Skeletal muscle tissue (tissue), 4 donors: ENCODE results near the gene PHC1. TPM values are rescaled to one million over a fixed set of nuclear protein-coding genes. Genes with fewer than 3 reads are reported as not detected.
"Not testable (repeated sequence)": the region's sequence is repeated elsewhere in the genome, so short reads cannot be mapped to it uniquely, and the experiment has no call there.

Experiments
- H3K27ac ChIP-seq: one replicate; pipeline ENCODE4 v1.7.0; 2013; ENCODE audit warnings: mild to moderate bottlenecking, low read depth, low read length, inconsistent platforms
- H3K27me3 ChIP-seq, 3 donors: one replicate each; pipeline ENCODE4 v1.7.0; 2013; ENCODE audit warnings: low read length in 3 of 3; ENCODE audit not compliant: control insufficient read depth in 3 of 3, insufficient read depth in 3 of 3
- H3K36me3 ChIP-seq, 3 donors: one replicate each; pipeline ENCODE4 v1.7.0; 2013; ENCODE audit warnings: low read length in 3 of 3; ENCODE audit not compliant: control insufficient read depth in 3 of 3, insufficient read depth in 3 of 3
- H3K4me1 ChIP-seq, 3 donors: one replicate each; pipeline ENCODE4 v1.7.0; 2013; ENCODE audit warnings: low read length in 3 of 3, mild to moderate bottlenecking in 3 of 3; ENCODE audit not compliant: control insufficient read depth in 3 of 3, insufficient read depth in 3 of 3
- H3K4me3 ChIP-seq, 3 donors: one replicate each; pipeline ENCODE4 v1.7.0; 2013; ENCODE audit warnings: low read length in 3 of 3
- H3K9ac ChIP-seq, 3 donors: one replicate each; pipeline ENCODE4 v1.7.0; 2013; ENCODE audit warnings: low read length in 3 of 3, mild to moderate bottlenecking in 3 of 3, moderate library complexity in 2 of 3, low read depth in 1 of 3
- H3K9me3 ChIP-seq, 3 donors: one replicate each; pipeline ENCODE4 v1.7.0; 2013; ENCODE audit warnings: low read length in 3 of 3; ENCODE audit not compliant: control insufficient read depth in 3 of 3
- total RNA-seq: library from RNA; depleted of rRNA; stranded (reverse); fragments of >200 nt; gene quantifications from one replicate; pipeline ENCODE4 v1.2.3, GENCODE V29; 2014
- donor health status: Osteomylitis.

PHC1 gene
- total RNA-seq, 1 donor from 2014 or later: 15.1 TPM

GRCh38 chr12:8907513-8907912, 6.8 kb upstream of the PHC1 start:
- Histone ChIP-seq H3K9ac (no peak overlapping the region), H3K36me3 (no peaks in the 10 kb centered on the region), H3K9me3 (no peaks in the 10 kb centered on the region), H3K27ac (no peak overlapping the region), H3K27me3 (no peaks in the 10 kb centered on the region), H3K4me3 (no peak overlapping the region), H3K4me1 (no peaks in the 10 kb centered on the region)

GRCh38 chr12:8909752-8910151, 4.6 kb upstream of the PHC1 start:
- Histone ChIP-seq H3K9ac (no peak overlapping the region), H3K4me3 (no peak overlapping the region), H3K27me3 (no peaks in the 10 kb centered on the region), H3K36me3 (no peaks in the 10 kb centered on the region), H3K27ac (no peak overlapping the region), H3K9me3 (no peaks in the 10 kb centered on the region), H3K4me1 (peaks cover 6 to 10% (median 8%) of the 10 kb centered on the region in 3 donors)

GRCh38 chr12:8911606-8912268, 2.6 kb upstream of the PHC1 start:
- Histone ChIP-seq H3K9ac (no peak overlapping the region), H3K27me3 (no peaks in the 10 kb centered on the region), H3K36me3 (no peaks in the 10 kb centered on the region), H3K4me3 (no peak overlapping the region), H3K9me3 (no peaks in the 10 kb centered on the region), H3K27ac (no peak overlapping the region), H3K4me1 (peaks cover 12 to 18% (median 17%) of the 10 kb centered on the region in 3 donors)

- peaks cover 12 to 18% (median 17%) of the 10 kb centered on the region in 3 donors for H3K4me1 ChIP-seq
- H3K27me3 ChIP-seq: no peaks in the 10 kb centered on the region
- H3K4me3 ChIP-seq: no peak overlapping the region
- no peak overlapping the region for H3K9ac ChIP-seq
- H3K36me3 ChIP-seq: no peaks in the 10 kb centered on the region
- H3K27ac ChIP-seq: no peak overlapping the region
- no peaks in the 10 kb centered on the region for H3K9me3 ChIP-seq
Measured at GRCh38 chr12:8912914-8913313, 1.4 kb upstream of the PHC1 start.

GRCh38 chr12:8913702-8914032, 642 bp upstream of the PHC1 start:
- no peaks in the 10 kb centered on the region for H3K9me3 ChIP-seq
- peak overlapping the region; percentile 35 to 67 (median 65) for H3K9ac ChIP-seq
- peaks cover 12 to 18% (median 17%) of the 10 kb centered on the region in 3 donors for H3K4me1 ChIP-seq
- peaks cover 0 to 4% (median 4%) of the 10 kb centered on the region in 3 donors for H3K36me3 ChIP-seq
- H3K27ac ChIP-seq: peak overlapping the region; percentile 75
- H3K27me3 ChIP-seq: no peaks in the 10 kb centered on the region
- peak overlapping the region; percentile 82 to 92 (median 89) for H3K4me3 ChIP-seq

GRCh38 chr12:8914716-8915526, 612 bp downstream of the PHC1 start:
- no peak overlapping the region for H3K27ac ChIP-seq
- peaks cover 2 to 13% (median 10%) of the 10 kb centered on the region in 3 donors for H3K36me3 ChIP-seq
- peaks cover 12 to 18% (median 17%) of the 10 kb centered on the region in 3 donors for H3K4me1 ChIP-seq
- peak overlapping the region; percentile 71 to 86 (median 80) for H3K4me3 ChIP-seq
- no peaks in the 10 kb centered on the region for H3K9me3 ChIP-seq
- no peaks in the 10 kb centered on the region for H3K27me3 ChIP-seq
- H3K9ac ChIP-seq: peak overlapping the region; percentile 48 to 72 (median 61)

- H3K9ac ChIP-seq: no peak overlapping the region
- no peaks in the 10 kb centered on the region for H3K9me3 ChIP-seq
- peaks cover 6 to 16% (median 14%) of the 10 kb centered on the region in 3 donors for H3K36me3 ChIP-seq
- no peaks in the 10 kb centered on the region for H3K27me3 ChIP-seq
- H3K27ac ChIP-seq: no peak overlapping the region
- H3K4me3 ChIP-seq: no peak overlapping the region
- H3K4me1 ChIP-seq: peaks cover 12 to 18% (median 17%) of the 10 kb centered on the region in 3 donors
Measured at GRCh38 chr12:8916154-8916553, 1.8 kb downstream of the PHC1 start.

- H3K4me3 ChIP-seq: no peak overlapping the region
- peaks cover 12 to 18% (median 17%) of the 10 kb centered on the region in 3 donors for H3K4me1 ChIP-seq
- peaks cover 6 to 22% (median 15%) of the 10 kb centered on the region in 3 donors for H3K36me3 ChIP-seq
- no peak overlapping the region for H3K27ac ChIP-seq
- no peaks in the 10 kb centered on the region for H3K9me3 ChIP-seq
- H3K9ac ChIP-seq: no peak overlapping the region
- H3K27me3 ChIP-seq: no peaks in the 10 kb centered on the region
Measured at GRCh38 chr12:8917031-8917430, 2.7 kb downstream of the PHC1 start.

GRCh38 chr12:8917751-8918150, 3.4 kb downstream of the PHC1 start:
- peaks cover 6 to 26% (median 22%) of the 10 kb centered on the region in 3 donors for H3K36me3 ChIP-seq
- no peak overlapping the region for H3K27ac ChIP-seq
- H3K9me3 ChIP-seq: no peaks in the 10 kb centered on the region

GRCh38 chr12:8919643-8920042, 5.3 kb downstream of the PHC1 start:
- H3K36me3 ChIP-seq: peaks cover 6 to 30% (median 27%) of the 10 kb centered on the region in 3 donors
- not testable (repeated sequence) for H3K27ac ChIP-seq, H3K4me1 ChIP-seq, H3K9ac ChIP-seq, H3K4me3 ChIP-seq, H3K27me3 ChIP-seq, H3K9me3 ChIP-seq

More at GRCh38 chr12:8917751-8918150, 3.4 kb downstream of the PHC1 start:
- no peak overlapping the region for H3K4me3 ChIP-seq
- H3K4me1 ChIP-seq: peaks cover 12 to 18% (median 17%) of the 10 kb centered on the region in 3 donors
- no peak overlapping the region for H3K9ac ChIP-seq
- H3K27me3 ChIP-seq: no peaks in the 10 kb centered on the region
